HCEC 1CT (cell line): ENCODE results near the gene CARD16.
"Not testable (repeated sequence)": the region's sequence is repeated elsewhere in the genome, so short reads cannot be mapped to it uniquely, and the experiment has no call there.

Experiments
- DNase-seq: peaks from one replicate; pipeline ENCODE4 v3.0.0-alpha.2; 2017

The CARD16 gene

GRCh38 chr11:105046898-105047579 is 1.9 kb upstream of the CARD16 start:
- peak; percentile 99 for DNase-seq

GRCh38 chr11:105045676-105046296 is 651 bp upstream of the CARD16 start:
- no peak for DNase-seq

DNA sequence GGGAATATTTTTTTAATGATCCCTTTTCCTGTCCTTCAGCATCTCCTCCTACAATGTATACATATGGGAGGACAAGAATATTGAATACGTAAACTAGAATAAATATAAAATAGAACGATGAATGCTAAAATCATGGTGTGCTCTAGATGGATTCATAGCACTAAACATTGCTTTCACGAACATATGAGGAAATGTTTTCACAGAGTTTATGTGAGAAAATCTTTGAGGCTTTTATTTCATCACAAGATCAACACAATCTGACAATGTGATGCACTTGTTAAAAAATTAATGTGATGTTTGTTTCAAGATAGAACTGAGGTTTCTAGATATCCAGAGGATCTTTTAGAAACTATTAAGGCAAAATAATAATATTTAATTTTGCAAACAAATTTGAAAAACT is 3.0 kb downstream of the CARD16 start:
- no peak for DNase-seq

DNA sequence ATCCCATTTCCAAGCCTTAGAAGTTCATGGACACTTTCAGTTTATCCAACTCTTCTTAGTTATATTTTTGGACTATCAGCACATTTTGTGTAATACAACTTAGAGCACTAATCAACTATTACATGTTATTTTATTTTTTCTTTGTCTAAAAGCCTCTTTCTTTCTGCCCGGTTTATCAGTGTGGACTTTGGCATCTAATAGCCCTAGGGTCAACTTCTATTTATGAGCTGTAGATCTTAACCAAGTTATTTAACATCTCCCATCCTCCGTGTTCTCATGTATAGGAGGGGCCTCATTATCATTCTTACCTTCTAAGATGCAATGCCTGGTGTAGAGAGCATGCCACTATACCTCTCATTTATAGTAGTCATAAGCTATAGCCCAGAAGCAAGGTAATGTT is 4.4 kb downstream of the CARD16 start:
- no peak for DNase-seq

- DNase-seq: peak; percentile 79
Observed at GRCh38 chr11:105034813-105035620, 10.1 kb downstream of the CARD16 start, which contains the start of gene CASP1. CASP1 (minus strand) TSS chr11:105035144; CDS start chr11:105035113, 31 bp downstream.

- DNase-seq: not testable (repeated sequence)
Observed at GRCh38 chr11:105034388-105034787, 10.7 kb downstream of the CARD16 start.

GRCh38 chr11:105033781-105034180 is 11.4 kb downstream of the CARD16 start:
- DNase-seq: no peak

GRCh38 chr11:105033343-105033742 is 11.8 kb downstream of the CARD16 start:
- DNase-seq: no peak

DNA sequence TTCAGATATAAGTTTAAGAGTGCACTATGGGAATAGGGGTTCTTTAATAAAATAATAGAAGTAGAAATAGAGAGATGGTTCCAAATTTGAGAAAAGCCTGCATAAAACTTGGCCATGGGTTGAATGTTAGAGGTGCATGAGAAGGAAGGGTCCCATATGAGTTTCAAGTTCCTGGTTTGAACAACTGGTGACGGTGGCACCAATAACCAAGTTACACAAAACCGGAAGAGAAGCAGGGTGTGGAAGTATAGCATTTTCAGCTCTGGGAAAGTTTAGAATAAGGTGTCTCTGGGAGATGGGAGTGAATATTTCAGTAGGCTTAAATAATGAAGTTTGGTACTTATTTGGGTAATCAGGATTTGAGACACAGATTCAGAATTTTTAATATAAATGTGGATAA is 12.6 kb downstream of the CARD16 start:
- no peak for DNase-seq

DNA sequence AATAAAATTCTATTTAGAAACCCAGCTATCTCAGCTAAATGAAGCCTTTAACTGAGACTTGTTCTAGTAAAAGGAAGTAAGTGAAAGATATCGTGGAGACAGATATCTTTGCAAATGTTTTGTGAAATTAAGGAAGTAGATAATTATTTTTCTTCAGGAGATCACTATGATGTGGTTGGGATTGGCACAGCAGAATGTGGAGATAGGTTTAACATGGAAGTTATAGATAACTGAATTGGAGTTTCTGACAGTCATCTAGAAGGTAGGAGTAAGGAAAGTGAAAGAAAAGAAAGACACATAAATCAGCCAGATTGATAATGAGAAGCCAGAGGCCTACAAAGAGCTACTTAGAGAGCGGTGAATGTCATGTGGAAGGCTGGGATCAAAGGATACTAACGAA is 17.5 kb downstream of the CARD16 start:
- DNase-seq: no peak

DNA sequence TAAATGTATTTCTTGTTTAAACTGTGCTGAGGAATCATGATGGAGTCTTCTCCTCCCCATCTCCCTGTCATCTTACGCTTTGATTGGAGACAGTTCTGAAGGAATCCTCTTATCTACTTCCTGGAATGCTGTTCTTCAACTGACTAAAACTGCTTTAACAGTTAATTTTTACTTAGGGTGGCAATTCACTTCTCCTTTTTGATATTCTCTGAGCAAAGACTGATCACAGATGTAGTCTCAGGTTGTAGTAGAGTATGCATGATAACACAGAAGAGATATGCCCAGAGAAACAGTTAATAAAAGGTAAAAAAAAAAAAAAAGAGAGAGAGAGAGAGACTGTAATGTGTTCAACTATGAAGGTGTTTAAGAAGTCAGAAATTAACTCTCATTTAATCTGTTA is 20.7 kb downstream of the CARD16 start:
- no peak for DNase-seq

DNA sequence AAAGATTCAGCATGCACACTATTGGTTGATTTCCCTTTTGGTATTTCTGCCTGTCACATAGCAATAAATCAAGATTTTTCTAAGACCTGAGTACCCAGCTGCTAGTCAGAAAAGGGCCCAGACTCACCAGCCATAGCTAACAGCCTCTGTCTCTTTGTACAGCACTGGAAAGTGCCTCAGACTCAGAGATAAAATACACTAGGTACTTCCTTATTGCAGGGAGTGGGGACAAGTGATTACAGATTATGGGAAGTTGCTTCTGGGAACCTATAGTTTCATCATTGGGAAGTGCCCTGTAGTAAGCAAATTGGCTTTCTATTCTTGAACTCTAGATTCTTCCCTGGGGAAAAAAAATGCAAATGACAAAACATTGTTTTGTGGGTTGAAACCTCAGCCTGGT is 22.1 kb downstream of the CARD16 start, which contains the start of gene CASP5:
TSS of gene CASP5 (minus strand) at position 166 of the 400 bp plus-strand sequence. CDS start at position 134, 32 bp downstream.
- DNase-seq: no peak

DNA sequence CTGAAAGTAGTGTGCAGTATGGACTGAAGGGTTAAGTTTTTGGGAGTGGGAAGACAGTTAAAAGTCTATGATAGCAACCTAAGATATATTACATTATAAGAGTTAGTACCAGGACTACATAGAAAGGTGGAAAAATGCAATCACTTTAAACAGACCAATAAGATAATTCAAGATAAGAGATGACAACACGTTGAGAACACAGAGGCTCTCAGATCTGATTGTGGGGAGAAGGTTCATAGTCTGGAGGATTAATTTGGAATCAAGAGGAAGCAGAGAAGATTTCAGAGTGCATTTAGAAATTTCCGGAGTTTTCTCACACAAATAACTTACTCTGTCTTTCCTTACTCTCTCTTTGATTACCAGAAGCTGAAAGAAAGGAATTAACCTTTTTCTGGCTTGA is 22.6 kb downstream of the CARD16 start:
- DNase-seq: no peak

DNA sequence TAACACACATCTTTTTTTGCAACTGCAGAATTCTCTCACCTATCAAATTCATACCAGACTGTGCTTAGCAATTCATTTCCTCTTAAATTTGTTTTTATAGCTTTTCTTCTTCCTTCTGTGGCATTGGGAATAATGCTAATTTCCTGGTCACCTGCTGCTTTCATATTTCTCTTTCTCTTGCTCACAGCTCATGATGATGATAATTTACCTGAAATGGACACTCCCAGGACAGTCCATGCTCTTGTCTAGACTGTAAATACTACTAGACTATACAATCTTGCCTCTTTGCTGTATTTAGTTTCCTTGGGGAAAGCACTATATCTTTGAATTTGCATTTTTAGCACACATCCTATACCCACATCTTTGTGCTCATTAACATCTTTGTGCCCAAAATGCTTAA is 37.7 kb downstream of the CARD16 start:
- DNase-seq: no peak

DNA sequence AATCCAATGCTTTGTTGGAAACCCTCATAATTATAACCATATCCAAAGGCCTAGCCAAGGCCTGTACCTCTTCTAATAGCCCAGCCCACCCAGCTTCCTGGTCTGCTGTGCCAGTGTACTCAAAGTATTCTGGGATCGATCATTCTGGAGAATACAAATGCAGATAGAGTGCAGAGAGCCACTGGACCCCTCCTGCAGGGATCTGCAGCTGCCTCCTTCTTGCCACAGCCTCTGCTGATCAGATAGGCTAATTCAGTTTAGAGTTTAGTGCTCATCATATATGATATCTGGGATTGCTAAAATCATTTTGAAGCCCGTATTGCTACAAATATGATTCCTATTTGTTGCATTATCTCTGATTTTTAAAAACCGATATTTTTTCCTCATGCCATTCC is 39.7 kb downstream of the CARD16 start:
- DNase-seq: no peak

DNA sequence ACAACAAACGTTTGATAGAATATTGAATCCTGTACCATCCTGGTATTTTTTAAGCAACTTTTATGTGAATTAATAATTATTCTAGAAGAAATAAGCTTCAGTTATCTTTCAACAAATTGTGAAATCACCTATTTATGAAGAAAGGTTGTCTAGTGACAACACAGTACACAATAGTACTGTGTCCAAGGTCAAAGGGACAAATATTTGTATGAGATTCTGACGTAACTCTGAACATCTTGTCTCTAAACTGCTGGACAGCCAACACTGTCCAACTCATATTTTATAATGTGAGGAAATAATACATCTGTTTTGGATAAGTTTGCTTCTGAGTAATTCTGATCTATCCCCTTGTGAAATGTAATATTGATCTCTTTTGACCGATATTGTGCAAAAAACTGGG is 41.1 kb downstream of the CARD16 start:
- DNase-seq: peak; percentile 8

GRCh38 chr11:105003151-105003550 is 42.0 kb downstream of the CARD16 start:
- DNase-seq: no peak

GRCh38 chr11:105000797-105001196 is 44.3 kb downstream of the CARD16 start:
- no peak for DNase-seq

DNA sequence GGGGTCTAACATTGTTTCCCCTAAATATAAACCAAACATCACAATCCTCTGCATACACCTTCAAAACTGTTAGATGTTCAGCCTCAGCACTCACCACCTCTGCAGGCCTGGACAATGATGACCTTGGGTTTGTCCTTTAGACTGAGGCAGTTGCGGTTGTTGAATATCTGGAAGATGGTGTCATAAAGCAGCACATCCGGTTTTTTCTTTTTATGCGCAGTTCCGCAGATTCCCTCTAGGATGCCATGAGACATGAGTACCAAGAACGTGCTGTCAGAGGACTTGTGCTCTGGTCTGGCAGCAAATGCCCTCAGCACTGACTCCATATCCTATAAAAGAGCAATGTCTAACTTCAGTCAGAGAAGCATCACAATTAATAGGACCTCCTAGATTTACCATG is 45.0 kb downstream of the CARD16 start:
- no peak for DNase-seq

DNA sequence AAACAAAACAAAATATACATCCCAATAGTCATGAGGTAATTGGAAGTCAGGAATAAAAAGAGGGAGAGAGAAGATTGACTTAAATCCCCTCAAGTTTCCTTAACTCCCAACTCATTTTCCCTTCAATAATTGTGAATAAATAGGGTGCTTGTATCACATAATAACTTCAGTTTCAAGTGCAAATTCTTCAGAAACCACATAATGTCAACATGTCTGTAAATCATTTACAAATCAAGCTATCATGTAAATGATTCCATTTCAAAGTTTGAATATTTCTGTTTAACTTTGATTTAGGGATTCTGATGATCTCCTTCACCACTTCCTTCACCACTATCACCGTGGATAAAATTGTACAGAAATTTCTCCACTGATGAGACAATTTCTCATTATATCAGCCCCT is 45.4 kb downstream of the CARD16 start:
- no peak for DNase-seq

DNA sequence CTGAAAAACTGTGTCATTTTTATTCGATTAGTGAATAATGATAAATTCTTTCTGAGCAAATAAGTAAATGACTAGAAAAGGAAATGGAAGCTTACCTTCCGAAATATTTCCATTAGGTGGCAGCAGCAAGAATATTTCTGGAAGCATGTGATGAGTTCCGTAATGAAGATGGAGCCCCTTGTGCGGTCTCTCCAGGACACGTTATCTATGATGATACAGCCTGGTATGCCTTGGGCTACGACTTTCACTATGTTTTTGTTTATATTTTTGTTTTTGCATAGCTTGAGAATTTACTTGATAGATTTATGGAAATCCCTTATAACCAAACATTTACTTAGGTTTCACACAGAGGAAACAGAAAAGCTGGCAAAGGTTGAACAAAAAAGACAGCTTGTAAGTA is 47.8 kb downstream of the CARD16 start:
- DNase-seq: no peak

GRCh38 chr11:104995001-104995408 is 50.1 kb downstream of the CARD16 start:
- DNase-seq: no peak

- DNase-seq: no peak
Observed at GRCh38 chr11:104992781-104993180, 52.4 kb downstream of the CARD16 start.

DNA sequence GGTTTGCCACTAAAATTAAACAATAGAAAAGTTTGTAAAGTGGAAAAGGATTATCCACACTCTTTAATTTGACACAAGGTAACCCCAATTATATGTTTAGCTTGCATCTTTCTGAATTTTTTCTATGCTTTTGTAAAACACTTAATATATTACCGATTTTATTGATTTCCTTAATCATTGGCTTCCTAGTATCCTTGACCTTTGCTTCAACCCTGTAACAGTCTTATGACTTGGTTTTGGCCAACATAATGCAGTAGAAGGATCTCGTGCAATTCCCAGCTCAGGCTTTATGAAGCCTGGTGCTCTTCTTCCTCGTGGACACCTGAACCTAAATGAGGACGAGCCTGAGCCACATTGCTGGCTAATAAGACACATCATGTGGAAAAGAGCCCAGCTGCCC is 53.1 kb downstream of the CARD16 start:
- DNase-seq: no peak
